H1 (cell line): ENCODE results near the gene IGFBP4. TPM values are rescaled to one million over a fixed set of nuclear protein-coding genes. Genes with fewer than 3 reads are reported as not detected.
A peak's percentile ranks its signal among the peaks of the same experiment; 100 is the strongest.

Source experiments
- CTCF ChIA-PET: fragments of 300-600 bp; sonication (Branson Sonifier 250); formaldehyde crosslinking; loops from one replicate; lab custom pipeline; 2021; ENCODE audit not compliant: partially characterized antibody; lab: Charles Lee
- POLR2A ChIA-PET: fragments of 300-600 bp; sonication (Branson Sonifier 250); formaldehyde crosslinking; loops from one replicate; lab custom pipeline; 2021; ENCODE audit warnings: inconsistent platforms; ENCODE audit not compliant: partially characterized antibody; lab: Charles Lee
- DNase-seq, 2 experiments: peaks; one replicate each; pipeline versions ENCODE4 v3.0.0 to v3.0.0-alpha.2; 2010 to 2022; ENCODE audit warnings: low spot score in 2 of 2, low read depth in 1 of 2, mixed read lengths in 1 of 2
- FAIRE-seq: peaks from 2 replicates; lab custom pipeline; 2011; peaks lifted over from hg19 to GRCh38; lab: Jason Lieb, UNC
- H2AFZ ChIP-seq: 2 replicates; pipeline ENCODE4 v1.8.1; 2012; ENCODE audit warnings: low read length, inconsistent platforms
- H2AK5ac ChIP-seq: 2 replicates; pipeline ENCODE4 v1.6.1; 2013; ENCODE audit warnings: low read depth, low read length
- H2BK120ac ChIP-seq: replicated peaks from 2 replicates; pipeline ENCODE3; 2013; ENCODE audit warnings: low read depth, low read length, inconsistent platforms
- H2BK12ac ChIP-seq: 2 replicates; pipeline ENCODE4 v1.6.1; 2013; ENCODE audit warnings: low read depth, low read length
- H2BK15ac ChIP-seq: 2 replicates; pipeline ENCODE4 v1.6.1; 2013; ENCODE audit warnings: low read length
- H2BK20ac ChIP-seq: 2 replicates; pipeline ENCODE4 v1.6.1; 2013; ENCODE audit warnings: low read length
- H2BK5ac ChIP-seq: 2 replicates; pipeline ENCODE4 v1.6.1; 2013; ENCODE audit warnings: low read depth, low read length
- H3K14ac ChIP-seq: 2 replicates; pipeline ENCODE4 v1.6.1; 2013; ENCODE audit warnings: inconsistent platforms; ENCODE audit not compliant: insufficient read length
- H3K18ac ChIP-seq: 2 replicates; pipeline ENCODE4 v1.6.1; 2013; ENCODE audit warnings: low read length; ENCODE audit errors: extremely low read depth
- H3K23ac ChIP-seq: 2 replicates; pipeline ENCODE4 v1.6.1; 2013; ENCODE audit warnings: inconsistent platforms; ENCODE audit not compliant: insufficient read length
- H3K23me2 ChIP-seq: 2 replicates; pipeline ENCODE4 v1.6.1; 2013; ENCODE audit warnings: low read depth, low read length
- H3K27ac ChIP-seq: 2 replicates; pipeline ENCODE4 v1.6.1; 2011; ENCODE audit warnings: low read depth, low read length, inconsistent platforms
- H3K27me3 ChIP-seq, 4 experiments: replicated peaks in 1 of 4; 1 replicate in 1 of 4; 2 replicates in 3 of 4; pipeline versions ENCODE4 v1.6.1 to v1.8.1; 2011 to 2013; ENCODE audit warnings: low read length in 3 of 4, mild to moderate bottlenecking in 3 of 4, inconsistent platforms in 2 of 4, mixed read lengths in 2 of 4, moderate library complexity in 1 of 4; ENCODE audit not compliant: control insufficient read depth in 3 of 4, insufficient read depth in 3 of 4; ENCODE audit errors: extremely low read depth in 1 of 4
- H3K36me3 ChIP-seq, 4 experiments: 2 replicates each; pipeline versions ENCODE4 v1.6.1 to v1.8.1; 2011 to 2013; ENCODE audit warnings: mild to moderate bottlenecking in 4 of 4, low read length in 3 of 4, moderate library complexity in 2 of 4, control low read depth in 1 of 4, inconsistent platforms in 1 of 4; ENCODE audit not compliant: insufficient read depth in 4 of 4, control insufficient read depth in 2 of 4
- H3K4ac ChIP-seq: replicated peaks from 2 replicates; pipeline ENCODE3; 2013; ENCODE audit warnings: low read length, low read depth, mixed read lengths, inconsistent platforms; ENCODE audit not compliant: insufficient read length
- H3K4me1 ChIP-seq, 4 experiments: replicated peaks in 1 of 4; 1 replicate in 1 of 4; 2 replicates in 3 of 4; pipeline versions ENCODE4 v1.6.1 to v1.8.1; 2011 to 2013; ENCODE audit warnings: low read length in 3 of 4, inconsistent platforms in 2 of 4, mixed read lengths in 1 of 4; ENCODE audit not compliant: insufficient read depth in 4 of 4, control insufficient read depth in 3 of 4
- H3K4me2 ChIP-seq, 2 experiments: 2 replicates each; pipeline versions ENCODE4 v1.6.1 to v1.8.1; 2011 to 2013; ENCODE audit warnings: low read depth in 2 of 2, low read length in 2 of 2, control low read depth in 1 of 2, inconsistent platforms in 1 of 2, mild to moderate bottlenecking in 1 of 2; ENCODE audit not compliant: insufficient read depth in 1 of 2
- H3K4me3 ChIP-seq, 4 experiments: fragments of 200-600, 300-600 bp in 1 of 4; sonication (generic), shearing (Covaris generic), sonication (Bioruptor Twin) in 1 of 4; 2 replicates each; pipeline versions ENCODE4 v1.5.1 to v1.8.1; 2011 to 2016; ENCODE audit warnings: low read length in 4 of 4, low read depth in 3 of 4, control low read depth in 2 of 4, inconsistent platforms in 2 of 4, mild to moderate bottlenecking in 2 of 4, mixed read lengths in 1 of 4, moderate library complexity in 1 of 4; ENCODE audit not compliant: insufficient read depth in 2 of 4; ENCODE audit errors: extremely low read depth in 1 of 4
- H3K56ac ChIP-seq: replicated peaks from 2 replicates; pipeline ENCODE3; 2013; ENCODE audit warnings: low read depth, mild to moderate bottlenecking, mixed read lengths, low read length, inconsistent platforms; ENCODE audit not compliant: insufficient read length
- H3K79me1 ChIP-seq: 2 replicates; pipeline ENCODE4 v1.6.1; 2013; ENCODE audit warnings: low read depth, low read length, control low read depth
- H3K79me2 ChIP-seq, 2 experiments: 2 replicates each; pipeline versions ENCODE4 v1.6.1 to v1.8.1; 2012 to 2013; ENCODE audit warnings: low read length in 2 of 2, mild to moderate bottlenecking in 2 of 2, inconsistent platforms in 1 of 2; ENCODE audit not compliant: insufficient read depth in 2 of 2, control insufficient read depth in 1 of 2
- H3K9ac ChIP-seq, 4 experiments: replicated peaks in 1 of 4; 1 replicate in 1 of 4; 2 replicates in 3 of 4; pipeline versions ENCODE4 v1.6.1 to v1.8.1; 2011 to 2013; ENCODE audit warnings: low read depth in 3 of 4, low read length in 3 of 4, control low read depth in 2 of 4, mild to moderate bottlenecking in 2 of 4, moderate library complexity in 2 of 4, inconsistent platforms in 1 of 4; ENCODE audit errors: extremely low read depth in 1 of 4
- H3K9me3 ChIP-seq, 2 experiments: 2 replicates each; pipeline versions ENCODE4 v1.6.1 to v1.8.1; 2012 to 2013; ENCODE audit warnings: mild to moderate bottlenecking in 2 of 2, moderate library complexity in 2 of 2, control low read depth in 1 of 2, inconsistent platforms in 1 of 2, low read depth in 1 of 2, low read length in 1 of 2, mixed read lengths in 1 of 2; ENCODE audit not compliant: insufficient read depth in 2 of 2
- H4K20me1 ChIP-seq, 2 experiments: replicated peaks in 1 of 2; 2 replicates each; pipeline versions ENCODE3 to v1.8.1; 2011 to 2013; ENCODE audit warnings: inconsistent platforms in 2 of 2, low read length in 2 of 2, mild to moderate bottlenecking in 1 of 2; ENCODE audit not compliant: insufficient read depth in 2 of 2, control insufficient read depth in 1 of 2
- H4K5ac ChIP-seq: 2 replicates; pipeline ENCODE4 v1.6.1; 2013; ENCODE audit warnings: low read length, low read depth, mixed read lengths, inconsistent platforms; ENCODE audit not compliant: insufficient read length
- H4K8ac ChIP-seq: 2 replicates; pipeline ENCODE4 v1.8.0; 2013; ENCODE audit warnings: mild to moderate bottlenecking, moderate library complexity, low read length, inconsistent platforms; ENCODE audit not compliant: insufficient read depth; ENCODE audit errors: extremely low read depth
- H4K91ac ChIP-seq: replicated peaks from 2 replicates; pipeline ENCODE3; 2013; ENCODE audit warnings: low read length, mixed read lengths, inconsistent platforms; ENCODE audit not compliant: insufficient read length
- ATF2 ChIP-seq: IDR thresholded peaks from 2 replicates; pipeline ENCODE4 v1.6.1; 2012; ENCODE audit warnings: low read length, inconsistent platforms
- CBX5 ChIP-seq: fragments of 300-800, 300-1000 bp; sonication (generic); IDR thresholded peaks from 2 replicates; pipeline ENCODE4 v1.7.1; 2016; ENCODE audit warnings: antibody characterized with exemption, low read length, low read depth
- CTBP2 ChIP-seq: IDR thresholded peaks from 2 replicates; pipeline ENCODE4 v1.7.0; 2011; ENCODE audit warnings: borderline replicate concordance, mild to moderate bottlenecking, moderate library complexity, mixed read lengths, low read length; ENCODE audit not compliant: insufficient read depth, insufficient read length
- KDM5A ChIP-seq: fragments of 200-600 bp; IDR thresholded peaks from 2 replicates; pipeline ENCODE4 v1.7.1; 2012; ENCODE audit warnings: mild to moderate bottlenecking, low read length, inconsistent platforms, mixed read lengths
- NANOG ChIP-seq: IDR thresholded peaks from 2 replicates; pipeline ENCODE4 v1.6.1; 2011; ENCODE audit warnings: low read length, low read depth, mild to moderate bottlenecking, inconsistent platforms; ENCODE audit not compliant: insufficient read depth, poor library complexity, severe bottlenecking
- RFX5 ChIP-seq: IDR thresholded peaks from 2 replicates; pipeline ENCODE4 v1.6.1; 2011; ENCODE audit warnings: low read depth, low read length, improper control_type of control experiment, borderline replicate concordance
- SIN3A ChIP-seq, 2 experiments: IDR thresholded peaks in 1 of 2; conservative IDR thresholded peaks in 1 of 2; 2 replicates each; pipeline ENCODE4 v1.6.1; 2011 to 2012; ENCODE audit warnings: low read length in 2 of 2, improper control_type of control experiment in 1 of 2, low read depth in 1 of 2, mild to moderate bottlenecking in 1 of 2
- WGBS, 2 experiments: shearing (Covaris generic) in 1 of 2; methylation state at CpG; one replicate each; pipeline versions ENCODE4 v1.1.6 to v1.1.7; 2013 to 2015; ENCODE audit warnings: low lambda C conversion rate in 2 of 2, mixed read lengths in 2 of 2, inconsistent platforms in 1 of 2, low coverage in 1 of 2, missing lambda C conversion rate in 1 of 2; ENCODE audit not compliant: insufficient replicate concordance in 2 of 2, insufficient coverage in 1 of 2, insufficient read length in 1 of 2; ENCODE audit errors: extremely low coverage in 1 of 2, missing lambda C conversion rate in 1 of 2; 5-methylcytosine and 5-hydroxymethylcytosine counted together
- polyA plus RNA-seq, 7 experiments: library from polyadenylated mRNA; depleted of rRNA in 3 of 7; stranded (reverse) in 5 of 7; unstranded in 2 of 7; fragments of >200 nt in 5 of 7; fragments of 200-250 nt in 2 of 7; gene quantifications; 1 replicate in 5 of 7; 2 replicates in 1 of 7; 4 replicates in 1 of 7; pipeline versions ENCODE4 v1.2.1 to v1.2.3, GENCODE V29; 2011 to 2013; ENCODE audit warnings: missing spikeins in 2 of 7, mixed read lengths in 2 of 7
- total RNA-seq: library from RNA; stranded (reverse); fragmentation: NEBNext Ultra II Directional; extraction: Animal tissue kit (Norgen Biotek cat#: 25700); gene quantifications from 2 replicates; pipeline ENCODE4 v1.2.1, GENCODE V29; 2021

The IGFBP4 gene
- total and polyA plus RNA-seq, 2 of the 8 experiments (the other 6 are each of a cell fraction or from before 2014, with no cell fraction given): 85.5 to 105 TPM

- Histone ChIP-seq H2AFZ (no peak overlapping the region), H3K4me3 (no peak overlapping the region), H3K56ac (no peak overlapping the region), H3K9ac (no peak overlapping the region), H3K79me2 (no peaks in the 10 kb centered on the region), H2BK12ac (peak overlapping the region; percentile 63; the same call in 1 of the 2 replicates), H2BK120ac (no peak overlapping the region), H2BK5ac (0 out of 2 replicates have a peak overlapping the region, but pooled peaks have one; percentile 2), H2AK5ac (peak overlapping the region; percentile 65; the same call in 1 of the 2 replicates), H3K14ac (no peak overlapping the region), H3K27ac (no peak overlapping the region), H3K18ac (peak overlapping the region; percentile 60; the same call in 1 of the 2 replicates), H3K36me3 (peaks cover 0 to 13% (median 7%) of the 10 kb centered on the region in 4 experiments; a peak in 4 of 8 replicates), H4K20me1 (no peaks in the 10 kb centered on the region), H3K4ac (no peak overlapping the region), H4K91ac (no peak overlapping the region), H3K23me2 (no peaks in the 10 kb centered on the region; the same call in 1 of the 2 replicates), H3K23ac (no peak overlapping the region), H3K4me1 (peaks cover 2 to 34% (median 16%) of the 10 kb centered on the region in 4 experiments), H3K9me3 (no peaks in the 10 kb centered on the region), H4K8ac (no peak overlapping the region; the same call in 1 of the 2 replicates), H3K79me1 (no peaks in the 10 kb centered on the region), H2BK20ac (no peak overlapping the region), H4K5ac (no peak overlapping the region), H3K4me2 (no peak overlapping the region), H2BK15ac (peak overlapping the region; percentile 61), H3K27me3 (no peaks in the 10 kb centered on the region)
- no peak for DNase-seq
- 80% methylated on average over 6 of the region's 8 CpGs; no CpG with 5 or more reads in 1 of the 2 experiments for WGBS, 2 experiments
- FAIRE-seq: no peak
- POLR2A ChIA-PET: interaction anchor here (0.8 to 2.5 kb wide), 14 partner anchors 8 to 88 kb away, joined by 3 to 10 read pairs (median 4); partner anchors contain the start of genes IGFBP4 and TOP2A
- CTCF ChIA-PET: interaction anchor here (1.0 to 34.1 kb wide), 8 partner anchors 3 to 100 kb away, joined by 3 to 739 read pairs (median 4); partner anchors contain the start of gene IGFBP4
- no peak for TF ChIP-seq NANOG
- no peak for TF ChIP-seq ATF2
- no peak for TF ChIP-seq RFX5
- no peak for TF ChIP-seq KDM5A
- TF ChIP-seq CTBP2: no peak
- no peak for TF ChIP-seq SIN3A (conservative IDR thresholded peaks at IDR 0.05 in 1 of 2, IDR thresholded peaks at IDR 0.05 in 1 of 2; ENCODE audit: low read depth in 1 of 2, low read length in 2 of 2)
- TF ChIP-seq CBX5: no peak
Observed at GRCh38 chr17:40459636-40460603, 16.7 kb downstream of the IGFBP4 start.
